Measurements from ENCODE around the gene FFAR3.

DNA sequence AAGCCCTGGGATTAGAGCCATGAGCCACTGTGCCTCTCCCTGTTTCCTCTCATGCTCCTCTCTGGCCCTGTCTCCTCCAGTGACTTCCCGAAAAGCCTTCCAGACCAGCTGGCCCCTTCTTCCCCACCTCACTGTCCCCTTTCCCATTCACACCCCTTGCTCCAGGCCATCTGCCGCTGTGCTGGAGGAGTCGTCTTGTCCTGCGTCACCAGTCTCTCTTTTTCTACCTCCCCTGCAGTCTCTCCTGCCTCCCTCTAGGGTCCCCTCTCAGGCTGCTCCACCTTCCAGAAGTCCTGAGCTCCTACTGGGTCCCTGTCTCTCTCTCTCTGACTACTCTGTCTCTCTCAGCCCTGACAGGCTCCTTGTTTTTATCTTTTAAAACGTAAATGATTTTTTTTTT lies 15.8 kb upstream of the FFAR3 start:
- TF ChIP-seq, protein P1, sequence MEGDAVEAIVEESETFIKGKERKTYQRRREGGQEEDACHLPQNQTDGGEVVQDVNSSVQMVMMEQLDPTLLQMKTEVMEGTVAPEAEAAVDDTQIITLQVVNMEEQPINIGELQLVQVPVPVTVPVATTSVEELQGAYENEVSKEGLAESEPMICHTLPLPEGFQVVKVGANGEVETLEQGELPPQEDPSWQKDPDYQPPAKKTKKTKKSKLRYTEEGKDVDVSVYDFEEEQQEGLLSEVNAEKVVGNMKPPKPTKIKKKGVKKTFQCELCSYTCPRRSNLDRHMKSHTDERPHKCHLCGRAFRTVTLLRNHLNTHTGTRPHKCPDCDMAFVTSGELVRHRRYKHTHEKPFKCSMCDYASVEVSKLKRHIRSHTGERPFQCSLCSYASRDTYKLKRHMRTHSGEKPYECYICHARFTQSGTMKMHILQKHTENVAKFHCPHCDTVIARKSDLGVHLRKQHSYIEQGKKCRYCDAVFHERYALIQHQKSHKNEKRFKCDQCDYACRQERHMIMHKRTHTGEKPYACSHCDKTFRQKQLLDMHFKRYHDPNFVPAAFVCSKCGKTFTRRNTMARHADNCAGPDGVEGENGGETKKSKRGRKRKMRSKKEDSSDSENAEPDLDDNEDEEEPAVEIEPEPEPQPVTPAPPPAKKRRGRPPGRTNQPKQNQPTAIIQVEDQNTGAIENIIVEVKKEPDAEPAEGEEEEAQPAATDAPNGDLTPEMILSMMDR (IDR thresholded peaks at IDR 0.05; ENCODE audit: low read depth, low read length, missing input control), result no peak
- no peak for TF ChIP-seq JUND (IDR thresholded peaks at IDR 0.05)
- TF ChIP-seq GABPA (IDR thresholded peaks at IDR 0.05 in 1 of 2, conservative IDR thresholded peaks at IDR 0.05 in 1 of 2), result no peak
- TF ChIP-seq, protein P2, sequence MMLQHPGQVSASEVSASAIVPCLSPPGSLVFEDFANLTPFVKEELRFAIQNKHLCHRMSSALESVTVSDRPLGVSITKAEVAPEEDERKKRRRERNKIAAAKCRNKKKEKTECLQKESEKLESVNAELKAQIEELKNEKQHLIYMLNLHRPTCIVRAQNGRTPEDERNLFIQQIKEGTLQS (IDR thresholded peaks at IDR 0.05), result no peak
- TF ChIP-seq TAF1 (conservative IDR thresholded peaks at IDR 0.05), result no peak
- TF ChIP-seq, protein P3, sequence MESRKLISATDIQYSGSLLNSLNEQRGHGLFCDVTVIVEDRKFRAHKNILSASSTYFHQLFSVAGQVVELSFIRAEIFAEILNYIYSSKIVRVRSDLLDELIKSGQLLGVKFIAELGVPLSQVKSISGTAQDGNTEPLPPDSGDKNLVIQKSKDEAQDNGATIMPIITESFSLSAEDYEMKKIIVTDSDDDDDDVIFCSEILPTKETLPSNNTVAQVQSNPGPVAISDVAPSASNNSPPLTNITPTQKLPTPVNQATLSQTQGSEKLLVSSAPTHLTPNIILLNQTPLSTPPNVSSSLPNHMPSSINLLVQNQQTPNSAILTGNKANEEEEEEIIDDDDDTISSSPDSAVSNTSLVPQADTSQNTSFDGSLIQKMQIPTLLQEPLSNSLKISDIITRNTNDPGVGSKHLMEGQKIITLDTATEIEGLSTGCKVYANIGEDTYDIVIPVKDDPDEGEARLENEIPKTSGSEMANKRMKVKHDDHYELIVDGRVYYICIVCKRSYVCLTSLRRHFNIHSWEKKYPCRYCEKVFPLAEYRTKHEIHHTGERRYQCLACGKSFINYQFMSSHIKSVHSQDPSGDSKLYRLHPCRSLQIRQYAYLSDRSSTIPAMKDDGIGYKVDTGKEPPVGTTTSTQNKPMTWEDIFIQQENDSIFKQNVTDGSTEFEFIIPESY (IDR thresholded peaks at IDR 0.05), result no peak
- TF ChIP-seq, protein P4, sequence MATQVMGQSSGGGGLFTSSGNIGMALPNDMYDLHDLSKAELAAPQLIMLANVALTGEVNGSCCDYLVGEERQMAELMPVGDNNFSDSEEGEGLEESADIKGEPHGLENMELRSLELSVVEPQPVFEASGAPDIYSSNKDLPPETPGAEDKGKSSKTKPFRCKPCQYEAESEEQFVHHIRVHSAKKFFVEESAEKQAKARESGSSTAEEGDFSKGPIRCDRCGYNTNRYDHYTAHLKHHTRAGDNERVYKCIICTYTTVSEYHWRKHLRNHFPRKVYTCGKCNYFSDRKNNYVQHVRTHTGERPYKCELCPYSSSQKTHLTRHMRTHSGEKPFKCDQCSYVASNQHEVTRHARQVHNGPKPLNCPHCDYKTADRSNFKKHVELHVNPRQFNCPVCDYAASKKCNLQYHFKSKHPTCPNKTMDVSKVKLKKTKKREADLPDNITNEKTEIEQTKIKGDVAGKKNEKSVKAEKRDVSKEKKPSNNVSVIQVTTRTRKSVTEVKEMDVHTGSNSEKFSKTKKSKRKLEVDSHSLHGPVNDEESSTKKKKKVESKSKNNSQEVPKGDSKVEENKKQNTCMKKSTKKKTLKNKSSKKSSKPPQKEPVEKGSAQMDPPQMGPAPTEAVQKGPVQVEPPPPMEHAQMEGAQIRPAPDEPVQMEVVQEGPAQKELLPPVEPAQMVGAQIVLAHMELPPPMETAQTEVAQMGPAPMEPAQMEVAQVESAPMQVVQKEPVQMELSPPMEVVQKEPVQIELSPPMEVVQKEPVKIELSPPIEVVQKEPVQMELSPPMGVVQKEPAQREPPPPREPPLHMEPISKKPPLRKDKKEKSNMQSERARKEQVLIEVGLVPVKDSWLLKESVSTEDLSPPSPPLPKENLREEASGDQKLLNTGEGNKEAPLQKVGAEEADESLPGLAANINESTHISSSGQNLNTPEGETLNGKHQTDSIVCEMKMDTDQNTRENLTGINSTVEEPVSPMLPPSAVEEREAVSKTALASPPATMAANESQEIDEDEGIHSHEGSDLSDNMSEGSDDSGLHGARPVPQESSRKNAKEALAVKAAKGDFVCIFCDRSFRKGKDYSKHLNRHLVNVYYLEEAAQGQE (IDR thresholded peaks at IDR 0.05), result no peak
